Cardiac muscle cell (in vitro differentiated cells and primary cell): ENCODE results near the gene PELI2. TPM values are rescaled to one million over a fixed set of nuclear protein-coding genes. Genes with fewer than 3 reads are reported as not detected.

Experiments
- DNase-seq, 2 donors: peaks; one replicate each; pipeline versions ENCODE4 v3.0.0 to v3.0.0-alpha.2; 2010 to 2017; ENCODE audit warnings: low read depth in 1 of 2, low spot score in 1 of 2
- H3K27ac ChIP-seq: fragments of 200-600 bp; sonication (generic); 2 replicates; pipeline ENCODE4 v1.5.1; 2016
- H3K27me3 ChIP-seq: fragments of 200-600 bp; sonication (generic); 2 replicates; pipeline ENCODE4 v1.6.0; 2016; ENCODE audit warnings: control low read depth
- H3K36me3 ChIP-seq: fragments of 200-600 bp; sonication (generic); 2 replicates; pipeline ENCODE4 v1.5.1; 2016; ENCODE audit warnings: control low read depth
- H3K4me1 ChIP-seq: fragments of 200-600 bp; sonication (generic); 2 replicates; pipeline ENCODE4 v1.8.1; 2017; ENCODE audit warnings: low read depth, mild to moderate bottlenecking, mixed run types
- H3K4me3 ChIP-seq: fragments of 200-600 bp; sonication (generic); 2 replicates; pipeline ENCODE4 v1.5.1; 2016; ENCODE audit warnings: mild to moderate bottlenecking
- H3K9me3 ChIP-seq: fragments of 200-600 bp; sonication (generic); 2 replicates; pipeline ENCODE4 v1.5.1; 2017; ENCODE audit warnings: low read depth, mild to moderate bottlenecking, control low read depth
- polyA plus RNA-seq: library from polyadenylated mRNA; unstranded; fragments of >200 nt; fragmentation: Nextera tagmentation; extraction: Ambion mirVana; gene quantifications from 2 replicates; pipeline ENCODE4 v1.2.1, GENCODE V29; 2016
- total RNA-seq: library from RNA; depleted of rRNA; stranded (reverse); fragments of >200 nt; gene quantifications from 2 replicates; pipeline ENCODE4 v1.2.3, GENCODE V29; 2016
- TF ChIP-seq, protein P1 (sequence below): IDR thresholded peaks from 2 replicates; pipeline ENCODE4 v1.5.1; 2012; ENCODE audit warnings: low read depth, mild to moderate bottlenecking, low read length

The PELI2 gene
- total and polyA plus RNA-seq, 2 experiments from 2014 or later = 1.7 to 4.9 TPM

DNA sequence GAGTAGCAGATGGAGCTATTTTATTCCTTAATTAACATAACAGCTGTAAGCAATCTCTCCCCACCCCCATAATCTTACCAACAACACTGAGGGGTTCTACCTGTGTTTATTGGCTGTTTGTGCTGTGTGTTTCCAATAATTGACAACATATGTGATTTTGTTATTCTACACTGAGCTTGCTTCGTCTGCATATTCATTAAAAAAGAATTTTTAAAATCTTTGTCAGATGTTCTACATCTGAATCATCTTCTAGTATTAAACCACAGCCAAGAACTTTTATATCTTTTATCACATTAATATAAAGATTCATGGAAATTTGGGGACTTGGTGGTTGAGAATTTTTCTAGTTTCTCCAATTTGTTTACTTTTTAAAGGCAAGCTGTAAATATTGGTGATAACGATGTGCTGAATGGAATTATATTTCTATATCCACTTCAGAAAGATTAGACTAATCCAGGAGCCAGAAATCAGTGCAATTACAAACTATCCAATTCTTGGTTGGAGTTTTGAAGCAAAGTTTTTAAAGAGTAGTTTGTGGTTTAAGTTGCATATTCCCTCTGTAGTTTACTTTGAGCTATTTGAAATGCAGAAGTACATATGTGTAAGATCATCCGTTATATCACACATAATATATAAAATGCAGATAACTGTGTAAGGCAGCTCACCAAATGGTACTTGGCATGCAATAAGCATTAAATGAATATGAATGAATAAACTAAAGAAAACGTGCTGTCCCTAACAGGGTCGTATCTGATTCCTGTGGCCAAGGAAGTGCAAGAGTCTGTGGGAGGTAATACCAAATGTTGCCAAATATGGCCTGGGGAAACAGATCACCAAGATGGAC, 206.9 kb downstream of the PELI2 start:
- no peaks in the 10 kb centered on the region for H3K4me1 ChIP-seq
- no peaks in the 10 kb centered on the region for H3K9me3 ChIP-seq
- H3K27ac ChIP-seq = no peak overlapping the region
- peak in 1 of 2 donors; percentile 67 for DNase-seq
- no peaks in the 10 kb centered on the region for H3K27me3 ChIP-seq
- H3K4me3 ChIP-seq = no peak overlapping the region
- TF ChIP-seq, protein P1, sequence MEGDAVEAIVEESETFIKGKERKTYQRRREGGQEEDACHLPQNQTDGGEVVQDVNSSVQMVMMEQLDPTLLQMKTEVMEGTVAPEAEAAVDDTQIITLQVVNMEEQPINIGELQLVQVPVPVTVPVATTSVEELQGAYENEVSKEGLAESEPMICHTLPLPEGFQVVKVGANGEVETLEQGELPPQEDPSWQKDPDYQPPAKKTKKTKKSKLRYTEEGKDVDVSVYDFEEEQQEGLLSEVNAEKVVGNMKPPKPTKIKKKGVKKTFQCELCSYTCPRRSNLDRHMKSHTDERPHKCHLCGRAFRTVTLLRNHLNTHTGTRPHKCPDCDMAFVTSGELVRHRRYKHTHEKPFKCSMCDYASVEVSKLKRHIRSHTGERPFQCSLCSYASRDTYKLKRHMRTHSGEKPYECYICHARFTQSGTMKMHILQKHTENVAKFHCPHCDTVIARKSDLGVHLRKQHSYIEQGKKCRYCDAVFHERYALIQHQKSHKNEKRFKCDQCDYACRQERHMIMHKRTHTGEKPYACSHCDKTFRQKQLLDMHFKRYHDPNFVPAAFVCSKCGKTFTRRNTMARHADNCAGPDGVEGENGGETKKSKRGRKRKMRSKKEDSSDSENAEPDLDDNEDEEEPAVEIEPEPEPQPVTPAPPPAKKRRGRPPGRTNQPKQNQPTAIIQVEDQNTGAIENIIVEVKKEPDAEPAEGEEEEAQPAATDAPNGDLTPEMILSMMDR = no peak
- no peaks in the 10 kb centered on the region for H3K36me3 ChIP-seq

- Histone ChIP-seq H3K27ac (no peak overlapping the region), H3K27me3 (no peaks in the 10 kb centered on the region), H3K4me1 (no peaks in the 10 kb centered on the region), H3K36me3 (no peaks in the 10 kb centered on the region), H3K4me3 (no peak overlapping the region), H3K9me3 (no peaks in the 10 kb centered on the region)
- DNase-seq = no peak
- TF ChIP-seq, protein P1 = no peak
Observed at GRCh38 chr14:56328021-56328420, 209.8 kb downstream of the PELI2 start.

DNA sequence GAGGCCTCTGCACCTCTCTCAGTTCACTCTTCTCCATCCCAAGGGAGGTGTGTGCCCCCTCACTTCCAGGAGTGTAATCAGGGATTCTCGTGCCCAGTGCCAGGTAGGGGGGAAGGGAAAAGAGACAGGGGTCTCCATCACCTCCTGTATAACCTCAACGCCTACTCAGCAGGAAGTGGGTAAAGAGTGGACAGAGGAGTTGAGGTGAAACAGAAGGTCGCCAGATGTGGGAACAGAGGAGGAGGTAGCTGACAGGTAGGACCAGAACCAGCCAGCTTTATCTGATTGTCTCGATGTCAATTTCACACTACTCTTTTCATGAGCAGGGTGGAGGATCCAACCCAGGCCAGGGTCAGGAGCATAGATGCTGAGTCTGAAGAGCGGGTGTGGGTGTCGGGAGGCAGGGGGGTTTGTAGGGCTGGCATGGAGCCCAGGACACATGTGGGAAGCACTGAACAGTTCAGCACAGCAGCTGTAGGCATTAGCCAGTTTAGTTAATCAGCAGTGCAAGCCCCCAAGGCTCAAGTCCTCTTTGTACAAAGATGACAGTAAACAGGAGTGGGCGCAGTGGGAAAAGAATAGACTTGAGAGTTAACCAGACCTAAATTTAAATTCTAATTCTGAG, 213.5 kb downstream of the PELI2 start:
- Histone ChIP-seq H3K4me1 (no peaks in the 10 kb centered on the region), H3K36me3 (no peaks in the 10 kb centered on the region), H3K4me3 (no peak overlapping the region), H3K27me3 (no peaks in the 10 kb centered on the region), H3K27ac (no peak overlapping the region), H3K9me3 (no peaks in the 10 kb centered on the region)
- DNase-seq = peak in 1 of 2 donors; percentile 62
- TF ChIP-seq, protein P1 = no peak

DNA sequence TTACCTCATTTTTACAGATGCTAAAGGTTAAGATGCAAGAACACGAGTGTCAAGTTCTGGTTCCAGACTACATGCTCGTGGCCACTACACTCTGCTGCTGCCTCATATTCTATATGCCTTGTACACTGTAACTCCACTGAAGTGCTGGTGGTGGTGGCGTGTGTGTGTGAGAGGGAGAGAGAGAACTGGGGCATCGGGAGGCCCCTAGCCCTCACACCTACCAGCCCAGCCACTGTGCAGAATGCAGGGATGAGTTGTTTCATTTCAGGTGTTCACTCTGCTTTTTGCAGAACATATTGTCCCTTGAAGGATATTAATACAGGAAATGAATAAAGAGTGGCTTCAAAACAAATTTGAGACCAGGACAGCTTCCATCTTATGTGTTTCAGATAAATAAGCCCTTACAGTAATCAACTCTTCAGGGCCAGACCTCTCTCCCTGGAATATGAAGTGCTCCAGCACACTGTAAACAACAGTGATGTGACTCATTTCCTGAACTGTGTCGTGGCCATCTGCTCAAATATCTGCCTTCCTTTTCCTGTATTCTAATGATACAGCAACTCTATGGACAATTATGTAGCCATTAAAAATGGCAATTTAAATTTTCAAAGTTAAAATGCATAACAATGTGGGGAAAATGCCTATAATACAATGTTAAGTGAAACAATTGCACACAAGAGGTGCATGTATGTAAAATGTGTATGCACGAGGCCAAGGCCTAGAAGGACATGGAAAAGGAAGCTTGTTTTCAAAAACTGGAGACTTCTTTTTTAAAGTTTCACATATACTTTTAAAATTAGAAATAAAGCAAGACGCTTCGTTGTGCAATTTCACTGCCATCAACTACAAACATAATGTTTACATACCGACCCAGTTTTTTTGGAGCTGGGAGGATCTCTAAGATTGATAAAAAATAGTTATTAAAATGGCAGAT, 215.4 kb downstream of the PELI2 start:
- no peaks in the 10 kb centered on the region for H3K36me3 ChIP-seq
- DNase-seq = peak in 1 of 2 donors; percentile 78
- no peaks in the 10 kb centered on the region for H3K9me3 ChIP-seq
- H3K27ac ChIP-seq = no peak overlapping the region
- H3K4me1 ChIP-seq = no peaks in the 10 kb centered on the region
- TF ChIP-seq, protein P1 = no peak
- H3K4me3 ChIP-seq = no peak overlapping the region
- H3K27me3 ChIP-seq = no peaks in the 10 kb centered on the region

DNA sequence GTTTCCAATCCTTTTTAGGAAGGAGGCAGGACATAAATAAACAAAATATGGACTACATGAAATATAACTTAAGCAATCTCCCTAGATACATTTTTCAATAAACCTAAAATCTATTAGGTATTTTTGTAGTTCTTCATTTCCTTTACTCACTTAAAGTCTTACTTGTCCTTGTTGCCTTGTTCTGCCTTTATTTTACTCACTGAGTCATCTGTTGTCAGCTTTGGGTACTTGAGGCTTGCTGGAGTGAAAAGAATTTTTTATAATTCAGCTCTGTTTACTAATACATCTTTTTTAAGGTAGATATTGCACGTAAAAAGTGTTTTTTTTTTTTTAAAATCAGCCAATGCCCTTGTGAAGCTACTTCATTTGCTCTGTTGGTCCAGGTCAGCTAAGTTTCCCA, 216.2 kb downstream of the PELI2 start:
- Histone ChIP-seq H3K9me3 (no peaks in the 10 kb centered on the region), H3K36me3 (no peaks in the 10 kb centered on the region), H3K27ac (no peak overlapping the region), H3K4me1 (no peaks in the 10 kb centered on the region), H3K4me3 (no peak overlapping the region), H3K27me3 (no peaks in the 10 kb centered on the region)
- TF ChIP-seq, protein P1 = no peak
- no peak for DNase-seq
